Naive thymus-derived CD4-positive, alpha-beta T cell (primary cell): ENCODE results near the gene GLUD1. TPM values are rescaled to one million over a fixed set of nuclear protein-coding genes. Genes with fewer than 3 reads are reported as not detected.
"Not testable (repeated sequence)": the region's sequence is repeated elsewhere in the genome, so short reads cannot be mapped to it uniquely, and the experiment has no call there.

ENCODE experiments used
- ATAC-seq: fragments of 150-1000 bp; cut with Tn5 transposase; 2 replicates; pipeline ENCODE4 v1.10.0; 2021; ENCODE audit warnings: mild to moderate bottlenecking, moderate library complexity
- CTCF ChIA-PET: fragments of 350-600 bp; sonication (Branson Sonifier 250); formaldehyde crosslinking; loops from one replicate; lab custom pipeline; 2021; ENCODE audit warnings: antibody characterized with exemption; lab: Charles Lee
- POLR2A ChIA-PET: fragments of 350-600 bp; sonication (Branson Sonifier 250); formaldehyde crosslinking; loops from one replicate; lab custom pipeline; 2021; ENCODE audit warnings: antibody characterized with exemption, inconsistent platforms; lab: Charles Lee
- DNase-seq, 9 donors: peaks; one replicate each; pipeline versions ENCODE4 v3.0.0 to v3.0.0-alpha.2; 2020 to 2022; ENCODE audit warnings: mixed read lengths in 1 of 9
- H3K27ac ChIP-seq: one replicate; pipeline ENCODE4 v1.7.0; 2013; ENCODE audit warnings: mild to moderate bottlenecking, low read depth, low read length, moderate library complexity
- H3K27me3 ChIP-seq, 2 donors: one replicate each; pipeline ENCODE4 v1.7.0; 2013; ENCODE audit warnings: low read length in 2 of 2, mild to moderate bottlenecking in 2 of 2, moderate library complexity in 2 of 2; ENCODE audit not compliant: control insufficient read depth in 2 of 2, insufficient read depth in 2 of 2
- H3K36me3 ChIP-seq, 3 experiments: 1 replicate in 2 of 3; 2 replicates in 1 of 3; pipeline ENCODE4 v1.7.0; 2013; ENCODE audit warnings: low read length in 3 of 3, mild to moderate bottlenecking in 3 of 3, moderate library complexity in 1 of 3; ENCODE audit not compliant: insufficient read depth in 3 of 3, control insufficient read depth in 2 of 3
- H3K4me1 ChIP-seq, 2 donors: one replicate each; pipeline ENCODE4 v1.7.0; 2013; ENCODE audit warnings: low read length in 2 of 2, mild to moderate bottlenecking in 2 of 2, moderate library complexity in 1 of 2; ENCODE audit not compliant: control insufficient read depth in 2 of 2, insufficient read depth in 2 of 2
- H3K4me3 ChIP-seq: 2 replicates; pipeline ENCODE4 v1.7.0; 2013; ENCODE audit warnings: mild to moderate bottlenecking, low read length
- H3K9me3 ChIP-seq, 3 experiments: 1 replicate in 2 of 3; 2 replicates in 1 of 3; pipeline ENCODE4 v1.7.0; 2013; ENCODE audit warnings: low read length in 3 of 3; ENCODE audit not compliant: control insufficient read depth in 2 of 3
- H3K27ac Mint-ChIP-seq, 9 donors: one replicate each; pipeline ENCODE4 v1.8.0; 2020 to 2022; ENCODE audit warnings: mixed read lengths in 9 of 9, mild to moderate bottlenecking in 8 of 9, moderate library complexity in 5 of 9, inconsistent platforms in 2 of 9
- H3K27me3 Mint-ChIP-seq, 5 donors: one replicate each; pipeline ENCODE4 v1.8.0; 2021 to 2022; ENCODE audit warnings: mixed read lengths in 5 of 5, mild to moderate bottlenecking in 1 of 5
- H3K36me3 Mint-ChIP-seq, 5 donors: one replicate each; pipeline ENCODE4 v1.8.0; 2020 to 2022; ENCODE audit warnings: mixed read lengths in 5 of 5, mild to moderate bottlenecking in 3 of 5, inconsistent platforms in 1 of 5
- H3K4me1 Mint-ChIP-seq, 7 donors: one replicate each; pipeline ENCODE4 v1.8.0; 2020 to 2022; ENCODE audit warnings: mixed read lengths in 7 of 7, mild to moderate bottlenecking in 3 of 7, inconsistent platforms in 1 of 7
- H3K4me3 Mint-ChIP-seq, 10 donors: one replicate each; pipeline ENCODE4 v1.8.0; 2020 to 2022; ENCODE audit warnings: mild to moderate bottlenecking in 10 of 10, mixed read lengths in 10 of 10, moderate library complexity in 6 of 10, inconsistent platforms in 2 of 10
- H3K9me3 Mint-ChIP-seq, 11 donors: one replicate each; pipeline ENCODE4 v1.8.0; 2020 to 2022; ENCODE audit warnings: mixed read lengths in 11 of 11, mild to moderate bottlenecking in 4 of 11, inconsistent platforms in 1 of 11, moderate library complexity in 1 of 11
- intact Hi-C, 2 donors: fragments of 100-400 bp; cut with micrococcal nuclease; formaldehyde crosslinking; loops; one replicate each; pipeline ENCODE4 v1.15.1; 2023
- polyA plus RNA-seq, 2 donors: library from polyadenylated mRNA; unstranded; fragments of 300-500 nt; fragmentation: Illumina TruSeq; gene quantifications; one replicate each; pipeline ENCODE4 v1.2.3, GENCODE V29; 2021
- total RNA-seq, 6 experiments: library from RNA in 5 of 6; stranded (reverse) in 5 of 6; gene quantifications; 1 replicate in 5 of 6; 2 replicates in 1 of 6; pipeline ENCODE4 v1.2.3 and lab custom pipeline; 2021 to 2026

GLUD1 gene
- total and polyA plus RNA-seq, 7 experiments from 2014 or later = 70.2 to 116 (median 94.3) TPM

GRCh38 chr10:87082219-87082618 is 12.4 kb downstream of the GLUD1 start:
- CTCF ChIA-PET = interaction anchor here (0.6 kb wide), 1 partner anchor 790 kb away, joined by 4 read pairs; no protein-coding TSS in a partner anchor
- intact Hi-C loops = not testable (repeated sequence)
- POLR2A ChIA-PET = interaction anchor here (0.8 kb wide), 1 partner anchor 686 kb away, joined by 3 read pairs; no protein-coding TSS in a partner anchor

GRCh38 chr10:87081574-87081973 is 13.1 kb downstream of the GLUD1 start:
- peaks cover 0 to 26% (median 15%) of the 10 kb centered on the region in 5 donors for H3K36me3 Mint-ChIP-seq
- H3K4me3 ChIP-seq, H3K27me3 ChIP-seq, H3K9me3 ChIP-seq, H3K4me3 Mint-ChIP-seq, H3K27ac Mint-ChIP-seq, DNase-seq, H3K9me3 Mint-ChIP-seq, H3K36me3 ChIP-seq, ATAC-seq, intact Hi-C loops, CTCF ChIA-PET, POLR2A ChIA-PET, H3K27ac ChIP-seq, H3K27me3 Mint-ChIP-seq: not testable (repeated sequence)
- H3K4me1 ChIP-seq = peaks cover 5 to 34% of the 10 kb centered on the region in 2 donors
- H3K4me1 Mint-ChIP-seq = peaks cover 34 to 56% (median 48%) of the 10 kb centered on the region in 7 donors

More at GRCh38 chr10:87082219-87082618, 12.4 kb downstream of the GLUD1 start:
- peaks cover 5 to 34% of the 10 kb centered on the region in 2 donors for H3K4me1 ChIP-seq
- peak overlapping the region in 8 of 9 donors; percentile 41 to 94 (median 76) for H3K27ac Mint-ChIP-seq
- not testable (repeated sequence) for H3K27me3 Mint-ChIP-seq, DNase-seq, H3K27me3 ChIP-seq, ATAC-seq, H3K9me3 ChIP-seq, H3K9me3 Mint-ChIP-seq, H3K4me3 Mint-ChIP-seq, H3K36me3 ChIP-seq, H3K27ac ChIP-seq, H3K4me3 ChIP-seq
- H3K4me1 Mint-ChIP-seq = peaks cover 35 to 60% (median 54%) of the 10 kb centered on the region in 7 donors
- peaks cover 0 to 26% (median 19%) of the 10 kb centered on the region in 5 donors for H3K36me3 Mint-ChIP-seq

- H3K27ac ChIP-seq, H3K36me3 ChIP-seq, H3K27me3 Mint-ChIP-seq, H3K9me3 Mint-ChIP-seq, H3K9me3 ChIP-seq, H3K4me3 Mint-ChIP-seq, DNase-seq, POLR2A ChIA-PET, intact Hi-C loops, H3K27ac Mint-ChIP-seq, H3K4me3 ChIP-seq, H3K27me3 ChIP-seq, CTCF ChIA-PET, ATAC-seq: not testable (repeated sequence)
- peaks cover 28 to 52% (median 43%) of the 10 kb centered on the region in 7 donors for H3K4me1 Mint-ChIP-seq
- peaks cover 0 to 20% (median 15%) of the 10 kb centered on the region in 5 donors for H3K36me3 Mint-ChIP-seq
- H3K4me1 ChIP-seq = peaks cover 5 to 29% of the 10 kb centered on the region in 2 donors
Measured at GRCh38 chr10:87080621-87081020, 14.0 kb downstream of the GLUD1 start.

GRCh38 chr10:87079106-87079836 is 15.4 kb downstream of the GLUD1 start:
- Histone ChIP-seq H3K27ac (no peak overlapping the region), H3K4me1 (peaks cover 0 to 18% of the 10 kb centered on the region in 2 donors), H3K36me3 (peaks cover 0 to 7% (median 0%) of the 10 kb centered on the region in 3 experiments), H3K4me3 (no peak overlapping the region), H3K9me3 (no peaks in the 10 kb centered on the region), H3K27me3 (no peaks in the 10 kb centered on the region)
- Mint-ChIP-seq H3K4me3 (peak overlapping the region in 1 of 10 donors; percentile 23), H3K27me3 (no peaks in the 10 kb centered on the region), H3K36me3 (peaks cover 0 to 18% (median 15%) of the 10 kb centered on the region in 5 donors), H3K9me3 (peaks cover 0 to 6% (median 0%) of the 10 kb centered on the region in 11 donors), H3K27ac (no peak overlapping the region), H3K4me1 (peaks cover 20 to 41% (median 31%) of the 10 kb centered on the region in 7 donors)
- DNase-seq (no peak), ATAC-seq (no peak)
- ChIA-PET POLR2A (no interaction called here), CTCF (no interaction called here)
- intact Hi-C loops = no loop called here

GRCh38 chr10:87076421-87076820 is 18.2 kb downstream of the GLUD1 start:
- H3K27me3 ChIP-seq, H3K4me1 ChIP-seq, DNase-seq, H3K4me3 ChIP-seq, intact Hi-C loops, H3K9me3 ChIP-seq, H3K27ac ChIP-seq, ATAC-seq, H3K27me3 Mint-ChIP-seq, H3K4me3 Mint-ChIP-seq, CTCF ChIA-PET, H3K9me3 Mint-ChIP-seq: not testable (repeated sequence)
- peaks cover 3 to 17% (median 6%) of the 10 kb centered on the region in 7 donors for H3K4me1 Mint-ChIP-seq
- H3K27ac Mint-ChIP-seq = peak overlapping the region in 1 of 9 donors; percentile 28
- peaks cover 0 to 28% (median 0%) of the 10 kb centered on the region in 3 experiments for H3K36me3 ChIP-seq
- POLR2A ChIA-PET = interaction anchor here (1.4 kb wide), 1 partner anchor 16 kb away, joined by 4 read pairs; no protein-coding TSS in a partner anchor
- H3K36me3 Mint-ChIP-seq = peaks cover 5 to 23% (median 21%) of the 10 kb centered on the region in 5 donors

- no peaks in the 10 kb centered on the region for H3K9me3 ChIP-seq
- Mint-ChIP-seq H3K4me1 (peaks cover 0 to 6% (median 4%) of the 10 kb centered on the region in 7 donors), H3K9me3 (no peaks in the 10 kb centered on the region), H3K27me3 (no peaks in the 10 kb centered on the region), H3K36me3 (peaks cover 9 to 40% (median 22%) of the 10 kb centered on the region in 5 donors), H3K27ac (peak overlapping the region in 2 of 9 donors; percentile 4 to 19), H3K4me3 (no peak overlapping the region)
- ChIA-PET CTCF (no interaction called here), POLR2A (interaction anchor here (0.6 kb wide), 1 partner anchor 12 kb away, joined by 4 read pairs; no protein-coding TSS in a partner anchor)
- intact Hi-C loops = no loop called here
- H3K36me3 ChIP-seq = peaks cover 11 to 49% (median 12%) of the 10 kb centered on the region in 3 experiments
- H3K4me3 ChIP-seq = no peak overlapping the region
- DNase-seq = no peak
- no peak for ATAC-seq
- no peaks in the 10 kb centered on the region for H3K27me3 ChIP-seq
- no peaks in the 10 kb centered on the region for H3K4me1 ChIP-seq
- no peak overlapping the region for H3K27ac ChIP-seq
Measured at GRCh38 chr10:87072449-87072848, 22.2 kb downstream of the GLUD1 start.
